NOMO-1 treated with DMSO at 0.1 percent for 48 hours (cell line): Measurements from ENCODE around the gene RNF128.
"Not testable (repeated sequence)": the region's sequence is repeated elsewhere in the genome, so short reads cannot be mapped to it uniquely, and the experiment has no call there.

Experiments
- DNase-seq: peaks from one replicate; lab custom pipeline; 2025; ENCODE audit not compliant: unreplicated experiment; lab: John Stamatoyannopoulos, UW

The RNF128 gene

GRCh38 chrX:106742805-106743204, 16.3 kb downstream of the RNF128 start:
- DNase-seq: no peak

GRCh38 chrX:106748377-106748776, 21.9 kb downstream of the RNF128 start:
- no peak for DNase-seq

GRCh38 chrX:106751407-106751806, 24.9 kb downstream of the RNF128 start:
- DNase-seq: no peak

GRCh38 chrX:106752101-106752678, 25.7 kb downstream of the RNF128 start:
- DNase-seq: no peak

- not testable (repeated sequence) for DNase-seq
Observed at GRCh38 chrX:106769288-106769687, 42.8 kb downstream of the RNF128 start.

- DNase-seq: no peak
Observed at GRCh38 chrX:106774981-106775380, 48.5 kb downstream of the RNF128 start.

- no peak for DNase-seq
Observed at GRCh38 chrX:106780264-106780663, 53.8 kb downstream of the RNF128 start.

- DNase-seq: no peak
Observed at GRCh38 chrX:106780664-106781377, 54.3 kb downstream of the RNF128 start.

GRCh38 chrX:106783716-106784115, 57.2 kb downstream of the RNF128 start:
- no peak for DNase-seq

- DNase-seq: no peak
Observed at GRCh38 chrX:106791495-106791894, 65.0 kb downstream of the RNF128 start.

GRCh38 chrX:106802063-106802387, 75.5 kb downstream of the RNF128 start:
- no peak for DNase-seq

GRCh38 chrX:106802388-106803275, 76.1 kb downstream of the RNF128 start, which contains the start of gene TBC1D8B:
TBC1D8B (plus strand) TSS chrX:106802673; CDS start chrX:106802854, 181 bp downstream.
- no peak for DNase-seq

GRCh38 chrX:106811131-106811910, 84.8 kb downstream of the RNF128 start:
- DNase-seq: no peak

- not testable (repeated sequence) for DNase-seq
Observed at GRCh38 chrX:106812930-106813329, 86.4 kb downstream of the RNF128 start.

GRCh38 chrX:106814093-106814492, 87.6 kb downstream of the RNF128 start:
- DNase-seq: not testable (repeated sequence)
